ENCODE results near the gene TMEM109. TPM values are rescaled to one million over a fixed set of nuclear protein-coding genes. Genes with fewer than 3 reads are reported as not detected.

TMEM109 gene
- polyA plus RNA-seq, 1 experiment, result 70.0 TPM

DNA sequence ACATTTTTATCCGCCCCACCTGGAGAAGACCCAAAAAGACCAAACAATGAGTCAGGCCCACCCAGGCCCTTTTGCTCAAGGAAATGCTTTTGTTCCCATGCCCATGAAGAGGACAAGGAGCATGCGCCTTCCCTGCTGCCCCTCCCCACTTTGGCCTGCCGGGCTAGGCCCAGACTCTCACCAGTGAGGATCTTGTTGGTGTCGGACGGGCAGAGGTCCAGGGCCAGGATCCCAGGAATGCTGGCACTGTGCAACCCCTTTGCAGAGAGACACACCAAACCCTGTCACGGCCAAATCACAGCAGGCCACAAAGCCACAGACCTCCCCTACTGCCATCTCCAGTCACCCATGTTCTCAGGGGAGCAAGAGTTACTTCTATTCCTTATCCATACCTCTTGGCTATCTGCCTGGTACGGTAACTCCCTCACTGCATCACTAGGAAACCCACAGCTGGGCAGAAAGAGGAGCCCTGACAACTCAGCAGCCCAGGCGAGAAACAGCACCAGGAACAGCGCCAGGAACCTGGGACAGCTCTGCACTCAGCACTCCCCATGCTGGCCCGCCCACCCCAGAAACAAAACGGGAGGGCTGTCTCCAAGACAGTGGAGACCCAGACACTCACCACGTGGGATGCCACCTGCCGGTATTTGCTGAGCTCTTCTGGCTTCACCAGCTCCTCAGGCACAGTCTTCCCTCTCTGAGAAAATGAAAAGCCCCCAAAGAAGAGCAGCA is 13.1 kb upstream of the TMEM109 start:
- no peak overlapping the region for H3K4me3 ChIP-seq (ENCODE audit: low read depth, low read length)
- DNase-seq (ENCODE audit: low read depth), result no peak
- TF ChIP-seq, protein P1, sequence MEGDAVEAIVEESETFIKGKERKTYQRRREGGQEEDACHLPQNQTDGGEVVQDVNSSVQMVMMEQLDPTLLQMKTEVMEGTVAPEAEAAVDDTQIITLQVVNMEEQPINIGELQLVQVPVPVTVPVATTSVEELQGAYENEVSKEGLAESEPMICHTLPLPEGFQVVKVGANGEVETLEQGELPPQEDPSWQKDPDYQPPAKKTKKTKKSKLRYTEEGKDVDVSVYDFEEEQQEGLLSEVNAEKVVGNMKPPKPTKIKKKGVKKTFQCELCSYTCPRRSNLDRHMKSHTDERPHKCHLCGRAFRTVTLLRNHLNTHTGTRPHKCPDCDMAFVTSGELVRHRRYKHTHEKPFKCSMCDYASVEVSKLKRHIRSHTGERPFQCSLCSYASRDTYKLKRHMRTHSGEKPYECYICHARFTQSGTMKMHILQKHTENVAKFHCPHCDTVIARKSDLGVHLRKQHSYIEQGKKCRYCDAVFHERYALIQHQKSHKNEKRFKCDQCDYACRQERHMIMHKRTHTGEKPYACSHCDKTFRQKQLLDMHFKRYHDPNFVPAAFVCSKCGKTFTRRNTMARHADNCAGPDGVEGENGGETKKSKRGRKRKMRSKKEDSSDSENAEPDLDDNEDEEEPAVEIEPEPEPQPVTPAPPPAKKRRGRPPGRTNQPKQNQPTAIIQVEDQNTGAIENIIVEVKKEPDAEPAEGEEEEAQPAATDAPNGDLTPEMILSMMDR (IDR thresholded peaks at IDR 0.05; ENCODE audit: insufficient read depth, low read depth, low read length), result no peak
- CTCF ChIA-PET, result interaction anchor here (1.0 to 28.4 kb wide), 6 partner anchors 9 to 138 kb away, joined by 3 to 716 read pairs (median 30); partner anchors contain the start of gene CCDC86
- peaks cover 39% of the 10 kb centered on the region for H3K36me3 ChIP-seq (ENCODE audit: control insufficient read depth, insufficient read depth, low read length)
- H3K27me3 ChIP-seq (ENCODE audit: control insufficient read depth, insufficient read depth, low read length), result no peaks in the 10 kb centered on the region
- POLR2A ChIA-PET, result no interaction called here

DNA sequence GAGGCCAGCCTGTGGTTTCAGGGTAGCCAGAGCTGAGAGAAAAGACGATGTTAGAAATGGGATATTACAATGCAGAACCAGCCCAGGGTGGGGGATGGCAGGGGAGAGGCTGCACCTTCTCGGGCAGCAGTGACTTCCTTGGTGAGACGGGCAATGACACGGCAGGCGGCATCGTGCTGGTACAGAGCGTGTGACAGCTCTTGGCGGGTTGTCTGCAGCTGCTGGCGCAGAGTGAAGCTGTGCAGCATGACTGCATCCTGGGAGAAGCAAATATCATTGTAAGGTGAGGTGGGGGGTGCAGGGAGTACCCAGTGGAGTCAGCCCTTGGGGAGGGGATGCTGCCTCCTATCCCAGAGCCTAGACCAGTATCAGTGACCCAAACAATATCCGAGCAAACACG is 11.3 kb upstream of the TMEM109 start:
- CTCF ChIA-PET, result interaction anchor here (1.0 to 28.4 kb wide), 3 partner anchors 14 to 70 kb away, joined by 4 to 716 read pairs (median 26); partner anchors contain the start of gene CCDC86
- POLR2A ChIA-PET, result no interaction called here
- TF ChIP-seq, protein P1 (IDR thresholded peaks at IDR 0.05; ENCODE audit: insufficient read depth, low read depth, low read length), result no peak
- H3K4me3 ChIP-seq (ENCODE audit: low read depth, low read length), result no peak overlapping the region
- no peaks in the 10 kb centered on the region for H3K27me3 ChIP-seq (ENCODE audit: control insufficient read depth, insufficient read depth, low read length)
- no peak for DNase-seq (ENCODE audit: low read depth)
- peaks cover 33% of the 10 kb centered on the region for H3K36me3 ChIP-seq (ENCODE audit: control insufficient read depth, insufficient read depth, low read length)

DNA sequence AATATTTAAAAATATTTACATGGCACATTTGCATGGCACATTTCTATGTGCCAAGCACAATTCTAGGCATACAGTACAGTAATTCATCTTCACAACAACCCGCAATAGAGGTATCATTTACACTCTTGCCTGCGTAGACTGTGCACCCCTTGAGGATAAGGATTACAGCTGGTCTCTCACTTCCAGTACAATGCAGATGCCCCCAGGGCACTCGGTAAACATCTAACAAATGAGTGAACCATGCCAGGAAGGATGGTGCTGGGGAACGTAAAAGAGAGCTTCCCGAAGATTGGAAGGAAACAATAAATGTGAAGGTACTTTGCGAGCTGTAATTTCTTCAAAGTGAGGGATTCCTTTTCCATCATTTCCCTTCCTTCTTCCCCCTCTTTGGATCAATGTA is 8.9 kb upstream of the TMEM109 start:
- TF ChIP-seq, protein P1 (IDR thresholded peaks at IDR 0.05; ENCODE audit: insufficient read depth, low read depth, low read length), result no peak
- Histone ChIP-seq H3K4me3 (ENCODE audit: low read depth, low read length) (peak overlapping the region; percentile 75), H3K36me3 (ENCODE audit: control insufficient read depth, insufficient read depth, low read length) (peaks cover 21% of the 10 kb centered on the region), H3K27me3 (ENCODE audit: control insufficient read depth, insufficient read depth, low read length) (0 out of 2 replicates have a peak, but pooled peaks cover 3% of the 10 kb centered on the region)
- POLR2A ChIA-PET, result interaction anchor here (0.6 kb wide), 1 partner anchor 31 kb away, joined by 4 read pairs; no protein-coding TSS in a partner anchor
- CTCF ChIA-PET, result interaction anchor here (0.7 to 28.4 kb wide), 7 partner anchors 11 to 1462 kb away, joined by 3 to 716 read pairs (median 4); partner anchors contain the start of gene CCDC86
- DNase-seq (ENCODE audit: low read depth), result no peak

DNA sequence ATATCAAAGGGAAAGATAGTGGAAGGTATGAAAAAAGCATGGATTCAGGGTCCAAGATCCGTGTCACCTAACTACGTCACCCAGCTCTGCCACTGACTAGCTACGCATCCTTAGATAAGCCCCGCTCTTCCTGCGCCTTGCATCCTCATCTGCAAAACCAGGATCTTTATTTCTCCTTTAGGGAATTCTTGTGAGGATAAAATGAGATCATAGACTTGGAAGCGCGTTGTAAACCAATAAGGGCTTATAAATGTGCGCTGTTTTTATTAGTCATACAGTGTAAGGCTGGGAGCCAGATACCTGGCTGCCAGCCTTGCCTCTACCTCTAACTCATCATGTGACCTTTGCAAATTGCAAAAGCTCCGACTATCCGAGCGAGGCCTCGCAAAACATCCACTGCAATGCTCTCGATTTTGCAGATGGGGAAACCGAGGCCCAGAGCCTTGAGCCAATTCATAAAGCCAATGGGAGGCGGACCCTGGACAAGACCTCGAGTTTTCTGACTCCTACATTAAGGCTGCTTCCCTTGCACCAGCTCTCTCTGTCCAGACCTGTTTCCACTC is 8.3 kb upstream of the TMEM109 start:
- DNase-seq (ENCODE audit: low read depth), result no peak
- peaks cover 17% of the 10 kb centered on the region for H3K36me3 ChIP-seq (ENCODE audit: control insufficient read depth, insufficient read depth, low read length)
- H3K27me3 ChIP-seq (ENCODE audit: control insufficient read depth, insufficient read depth, low read length), result 0 out of 2 replicates have a peak, but pooled peaks cover 3% of the 10 kb centered on the region
- peak overlapping the region; percentile 75 for H3K4me3 ChIP-seq (ENCODE audit: low read depth, low read length)
- TF ChIP-seq, protein P1 (IDR thresholded peaks at IDR 0.05; ENCODE audit: insufficient read depth, low read depth, low read length), result no peak
- ChIA-PET POLR2A (interaction anchor here (0.6 kb wide), 1 partner anchor 31 kb away, joined by 4 read pairs; no protein-coding TSS in a partner anchor), CTCF (interaction anchor here (0.7 to 28.4 kb wide), 7 partner anchors 9 to 1461 kb away, joined by 3 to 716 read pairs (median 4); partner anchors contain the start of gene CCDC86)
